ENCODE results near the gene NEU1.

NEU1 gene

DNA sequence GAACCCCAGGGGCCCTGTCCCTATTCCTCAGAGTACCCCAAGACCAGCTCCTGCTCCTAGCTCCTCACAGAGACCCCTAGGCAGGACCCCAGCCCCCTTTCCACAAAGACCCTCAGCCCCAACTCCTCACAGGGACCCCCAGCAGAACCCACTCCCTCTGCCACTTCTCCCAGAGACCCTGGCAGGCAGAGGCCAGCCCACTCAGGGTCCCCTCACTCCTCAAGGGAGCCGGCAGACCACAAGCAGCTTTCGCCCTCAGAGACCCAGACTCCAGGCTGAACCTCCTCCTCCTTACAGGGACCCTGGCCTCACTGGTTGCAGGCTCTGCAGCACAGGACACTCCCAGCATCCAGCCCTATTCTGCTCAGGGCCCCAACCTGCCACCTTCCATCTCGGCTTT, 15.6 kb upstream of the NEU1 start:
- ATAC-seq = no peak; the same call in 2 of the 3 replicates
- TF ChIP-seq CSRNP3 (CRISPR knock-in tag; IDR thresholded peaks at IDR 0.05) = no peak
- no peak for TF ChIP-seq BACH2 (CRISPR knock-in tag; IDR thresholded peaks at IDR 0.05; ENCODE audit: borderline replicate concordance)
- TF ChIP-seq CSDC2 (CRISPR knock-in tag; IDR thresholded peaks at IDR 0.05) = no peak
- TF ChIP-seq OSR1 (CRISPR knock-in tag; IDR thresholded peaks at IDR 0.05) = no peak
- no peak for TF ChIP-seq ZNF565 (CRISPR knock-in tag; conservative IDR thresholded peaks at IDR 0.05; ENCODE audit: low read depth)
- TF ChIP-seq RARB (CRISPR knock-in tag; IDR thresholded peaks at IDR 0.05) = no peak
- no peak for TF ChIP-seq ZC3H10 (CRISPR knock-in tag; IDR thresholded peaks at IDR 0.05)
- no peak for TF ChIP-seq ISL1 (CRISPR knock-in tag; IDR thresholded peaks at IDR 0.05)
- no peak for TF ChIP-seq ZNF8 (CRISPR knock-in tag; IDR thresholded peaks at IDR 0.05)
- TF ChIP-seq ZFP30 (CRISPR knock-in tag; IDR thresholded peaks at IDR 0.05) = no peak
- TF ChIP-seq GLIS3 (CRISPR knock-in tag; IDR thresholded peaks at IDR 0.05) = no peak
- no peak for TF ChIP-seq PPARA (CRISPR knock-in tag; IDR thresholded peaks at IDR 0.05; ENCODE audit: borderline replicate concordance)
- no peak for TF ChIP-seq CREB5 (CRISPR knock-in tag; IDR thresholded peaks at IDR 0.05; ENCODE audit: low read depth)
- TF ChIP-seq ZNF70 (CRISPR knock-in tag; IDR thresholded peaks at IDR 0.05) = no peak
- no peak for TF ChIP-seq ESRRG (CRISPR knock-in tag; IDR thresholded peaks at IDR 0.05)
- TF ChIP-seq, protein P1, sequence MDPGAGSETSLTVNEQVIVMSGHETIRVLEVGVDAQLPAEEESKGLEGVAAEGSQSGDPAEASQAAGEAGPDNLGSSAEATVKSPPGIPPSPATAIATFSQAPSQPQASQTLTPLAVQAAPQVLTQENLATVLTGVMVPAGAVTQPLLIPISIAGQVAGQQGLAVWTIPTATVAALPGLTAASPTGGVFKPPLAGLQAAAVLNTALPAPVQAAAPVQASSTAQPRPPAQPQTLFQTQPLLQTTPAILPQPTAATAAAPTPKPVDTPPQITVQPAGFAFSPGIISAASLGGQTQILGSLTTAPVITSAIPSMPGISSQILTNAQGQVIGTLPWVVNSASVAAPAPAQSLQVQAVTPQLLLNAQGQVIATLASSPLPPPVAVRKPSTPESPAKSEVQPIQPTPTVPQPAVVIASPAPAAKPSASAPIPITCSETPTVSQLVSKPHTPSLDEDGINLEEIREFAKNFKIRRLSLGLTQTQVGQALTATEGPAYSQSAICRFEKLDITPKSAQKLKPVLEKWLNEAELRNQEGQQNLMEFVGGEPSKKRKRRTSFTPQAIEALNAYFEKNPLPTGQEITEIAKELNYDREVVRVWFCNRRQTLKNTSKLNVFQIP (CRISPR knock-in tag; IDR thresholded peaks at IDR 0.05; ENCODE audit: borderline replicate concordance, low read depth) = no peak
- TF ChIP-seq ARNTL (CRISPR knock-in tag; IDR thresholded peaks at IDR 0.05; ENCODE audit: borderline replicate concordance, low read depth) = no peak

GRCh38 chr6:31877651-31878161, 15.1 kb upstream of the NEU1 start:
- ATAC-seq = peak; percentile 30; the same call in 2 of the 3 replicates
- TF ChIP-seq TCF4 (CRISPR knock-in tag; IDR thresholded peaks at IDR 0.05; ENCODE audit: borderline replicate concordance) (no peak), CSRNP3 (CRISPR knock-in tag; IDR thresholded peaks at IDR 0.05) (no peak), CSDC2 (CRISPR knock-in tag; IDR thresholded peaks at IDR 0.05) (no peak), TOX (CRISPR knock-in tag; IDR thresholded peaks at IDR 0.05; ENCODE audit: borderline replicate concordance) (no peak), ZC3H10 (CRISPR knock-in tag; IDR thresholded peaks at IDR 0.05) (no peak), BACH2 (CRISPR knock-in tag; IDR thresholded peaks at IDR 0.05; ENCODE audit: borderline replicate concordance) (no peak), ISL1 (CRISPR knock-in tag; IDR thresholded peaks at IDR 0.05) (no peak), PPARA (CRISPR knock-in tag; IDR thresholded peaks at IDR 0.05; ENCODE audit: borderline replicate concordance) (no peak), SNAI2 (CRISPR knock-in tag; IDR thresholded peaks at IDR 0.05) (no peak), GLIS3 (CRISPR knock-in tag; IDR thresholded peaks at IDR 0.05) (no peak), CREB5 (CRISPR knock-in tag; IDR thresholded peaks at IDR 0.05; ENCODE audit: low read depth) (no peak), ZNF70 (CRISPR knock-in tag; IDR thresholded peaks at IDR 0.05) (no peak), ESRRG (CRISPR knock-in tag; IDR thresholded peaks at IDR 0.05) (no peak), OSR1 (CRISPR knock-in tag; IDR thresholded peaks at IDR 0.05) (no peak), ZFP3 (CRISPR knock-in tag; IDR thresholded peaks at IDR 0.05) (no peak), RARB (CRISPR knock-in tag; IDR thresholded peaks at IDR 0.05) (no peak)
- TF ChIP-seq, protein P2, sequence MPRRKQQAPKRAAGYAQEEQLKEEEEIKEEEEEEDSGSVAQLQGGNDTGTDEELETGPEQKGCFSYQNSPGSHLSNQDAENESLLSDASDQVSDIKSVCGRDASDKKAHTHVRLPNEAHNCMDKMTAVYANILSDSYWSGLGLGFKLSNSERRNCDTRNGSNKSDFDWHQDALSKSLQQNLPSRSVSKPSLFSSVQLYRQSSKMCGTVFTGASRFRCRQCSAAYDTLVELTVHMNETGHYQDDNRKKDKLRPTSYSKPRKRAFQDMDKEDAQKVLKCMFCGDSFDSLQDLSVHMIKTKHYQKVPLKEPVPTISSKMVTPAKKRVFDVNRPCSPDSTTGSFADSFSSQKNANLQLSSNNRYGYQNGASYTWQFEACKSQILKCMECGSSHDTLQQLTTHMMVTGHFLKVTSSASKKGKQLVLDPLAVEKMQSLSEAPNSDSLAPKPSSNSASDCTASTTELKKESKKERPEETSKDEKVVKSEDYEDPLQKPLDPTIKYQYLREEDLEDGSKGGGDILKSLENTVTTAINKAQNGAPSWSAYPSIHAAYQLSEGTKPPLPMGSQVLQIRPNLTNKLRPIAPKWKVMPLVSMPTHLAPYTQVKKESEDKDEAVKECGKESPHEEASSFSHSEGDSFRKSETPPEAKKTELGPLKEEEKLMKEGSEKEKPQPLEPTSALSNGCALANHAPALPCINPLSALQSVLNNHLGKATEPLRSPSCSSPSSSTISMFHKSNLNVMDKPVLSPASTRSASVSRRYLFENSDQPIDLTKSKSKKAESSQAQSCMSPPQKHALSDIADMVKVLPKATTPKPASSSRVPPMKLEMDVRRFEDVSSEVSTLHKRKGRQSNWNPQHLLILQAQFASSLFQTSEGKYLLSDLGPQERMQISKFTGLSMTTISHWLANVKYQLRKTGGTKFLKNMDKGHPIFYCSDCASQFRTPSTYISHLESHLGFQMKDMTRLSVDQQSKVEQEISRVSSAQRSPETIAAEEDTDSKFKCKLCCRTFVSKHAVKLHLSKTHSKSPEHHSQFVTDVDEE (CRISPR knock-in tag; IDR thresholded peaks at IDR 0.05) = no peak
- TF ChIP-seq, protein P1 (CRISPR knock-in tag; IDR thresholded peaks at IDR 0.05; ENCODE audit: borderline replicate concordance, low read depth) = no peak
